ENCODE results near the gene CD6. TPM values are rescaled to one million over a fixed set of nuclear protein-coding genes. Genes with fewer than 3 reads are reported as not detected.
"Not testable (repeated sequence)": the region's sequence is repeated elsewhere in the genome, so short reads cannot be mapped to it uniquely, and the experiment has no call there.

CD6 gene
- polyA plus RNA-seq, 10 donors = 0.43 to 10.6 (median 1.1) TPM

GRCh38 chr11:60953781-60954180, 17.7 kb upstream of the CD6 start:
- DNase-seq = no peak

- no peak for DNase-seq
Measured at GRCh38 chr11:60954421-60954820, 17.1 kb upstream of the CD6 start.

- no peak for DNase-seq
Measured at GRCh38 chr11:60955571-60955970, 15.9 kb upstream of the CD6 start.

- no peak for DNase-seq
Measured at GRCh38 chr11:60957188-60957587, 14.3 kb upstream of the CD6 start.

- no peak for DNase-seq
Measured at GRCh38 chr11:60959431-60959830, 12.0 kb upstream of the CD6 start.

- no peak for DNase-seq
Measured at GRCh38 chr11:60960405-60960804, 11.1 kb upstream of the CD6 start.

- DNase-seq = no peak
Measured at GRCh38 chr11:60964801-60965200, 6.7 kb upstream of the CD6 start.

- DNase-seq = no peak
Measured at GRCh38 chr11:60966890-60967289, 4.6 kb upstream of the CD6 start.

GRCh38 chr11:60968223-60968622, 3.3 kb upstream of the CD6 start:
- no peak for DNase-seq

GRCh38 chr11:60970369-60970774, 1.1 kb upstream of the CD6 start:
- peak in 1 of 3 donors; percentile 44 for DNase-seq

- DNase-seq = no peak
Measured at GRCh38 chr11:60970890-60971289, 590 bp upstream of the CD6 start.

- DNase-seq = no peak
Measured at GRCh38 chr11:60972182-60973030, 926 bp downstream of the CD6 start.

- no peak for DNase-seq
Measured at GRCh38 chr11:60973699-60974098, 2.2 kb downstream of the CD6 start.

GRCh38 chr11:60974316-60974715, 2.8 kb downstream of the CD6 start:
- DNase-seq = not testable (repeated sequence)

GRCh38 chr11:60974726-60975125, 3.2 kb downstream of the CD6 start:
- peak in 1 of 3 donors; percentile 35 for DNase-seq

GRCh38 chr11:60977224-60977623, 5.7 kb downstream of the CD6 start:
- DNase-seq = no peak

GRCh38 chr11:60977836-60978235, 6.4 kb downstream of the CD6 start:
- DNase-seq = peak in 1 of 3 donors; percentile 26

GRCh38 chr11:60978546-60979380, 7.3 kb downstream of the CD6 start:
- peak in 1 of 3 donors; percentile 49 for DNase-seq

GRCh38 chr11:60981515-60981914, 10.0 kb downstream of the CD6 start:
- no peak for DNase-seq

GRCh38 chr11:60982184-60982583, 10.7 kb downstream of the CD6 start:
- DNase-seq = no peak

- no peak for DNase-seq
Measured at GRCh38 chr11:60984149-60984548, 12.7 kb downstream of the CD6 start.

GRCh38 chr11:60984636-60985035, 13.2 kb downstream of the CD6 start:
- no peak for DNase-seq

- no peak for DNase-seq
Measured at GRCh38 chr11:60985501-60985900, 14.0 kb downstream of the CD6 start.

Data from muscle of back (tissue), 11 donors.